Activated CD4-positive, alpha-beta T cell treated with anti-CD3 and anti-CD28 coated beads, Interleukin-2, amount 50 U/mL, for 4 hours (primary cell): Measurements from ENCODE around the gene DISC1.
"Not testable (repeated sequence)": the region's sequence is repeated elsewhere in the genome, so short reads cannot be mapped to it uniquely, and the experiment has no call there.

Source experiments
- DNase-seq, 2 experiments: peaks; one replicate each; pipeline ENCODE4 v3.0.0-alpha.2; 2020

Gene DISC1

GRCh38 chr1:231903586-231904081 is 277.0 kb downstream of the DISC1 start:
- DNase-seq, result no peak

- DNase-seq, result not testable (repeated sequence)
These were observed 280.7 kb downstream of the DISC1 start for GRCh38 chr1:231907310-231907709.

DNA sequence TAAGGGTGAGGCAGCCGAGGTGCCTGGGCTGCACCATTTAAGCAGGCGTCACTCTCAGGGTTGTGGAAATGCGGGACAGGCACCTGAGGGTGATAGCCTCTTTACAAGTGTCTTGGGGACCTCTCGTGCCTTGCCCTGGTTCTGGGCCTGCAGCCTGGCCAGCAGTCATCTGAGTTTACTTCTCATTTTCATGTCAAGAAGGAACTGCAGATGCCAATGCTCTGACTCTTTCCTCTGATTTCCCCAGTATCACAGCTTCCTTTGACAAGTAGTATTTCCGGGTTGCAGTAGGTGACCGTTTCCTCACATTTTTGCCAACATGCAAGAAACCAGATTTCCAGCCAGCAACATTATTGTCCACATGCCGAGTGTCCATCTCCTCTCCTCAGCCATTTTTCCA is 286.9 kb downstream of the DISC1 start:
- no peak for DNase-seq

- no peak for DNase-seq
These were observed 291.8 kb downstream of the DISC1 start for GRCh38 chr1:231918239-231919015.

DNA sequence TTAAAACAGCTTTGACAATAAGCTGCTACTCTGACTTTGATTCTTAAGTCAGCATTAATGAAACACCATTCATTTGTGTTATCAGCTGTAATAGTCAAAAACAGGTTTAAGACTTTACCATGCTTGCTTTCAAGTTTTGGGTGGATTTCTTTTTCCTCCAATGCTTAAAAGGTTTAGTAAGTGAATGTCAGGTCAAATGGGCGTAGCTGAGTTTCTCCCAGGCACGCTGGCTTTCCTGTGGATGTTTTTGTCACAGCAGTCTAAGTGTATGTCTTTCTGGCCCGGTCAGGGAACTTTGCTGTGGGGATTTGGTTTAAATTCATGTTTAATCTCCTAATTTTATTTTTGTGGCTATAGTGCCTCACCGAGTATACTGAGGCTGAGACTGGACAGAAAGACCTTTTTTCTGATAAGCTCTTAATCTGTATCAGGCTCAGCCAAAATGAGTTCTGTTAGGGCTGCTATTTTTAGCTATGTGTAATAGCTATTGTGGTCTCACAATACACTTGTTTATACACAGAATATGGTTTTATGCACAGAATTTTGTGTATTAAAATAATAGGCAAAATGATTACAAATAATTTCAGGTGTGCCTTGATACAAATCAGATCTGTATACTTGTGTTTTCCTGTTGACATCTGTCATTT is 292.8 kb downstream of the DISC1 start:
- no peak for DNase-seq

GRCh38 chr1:231919886-231920285 is 293.3 kb downstream of the DISC1 start:
- DNase-seq, result no peak

DNA sequence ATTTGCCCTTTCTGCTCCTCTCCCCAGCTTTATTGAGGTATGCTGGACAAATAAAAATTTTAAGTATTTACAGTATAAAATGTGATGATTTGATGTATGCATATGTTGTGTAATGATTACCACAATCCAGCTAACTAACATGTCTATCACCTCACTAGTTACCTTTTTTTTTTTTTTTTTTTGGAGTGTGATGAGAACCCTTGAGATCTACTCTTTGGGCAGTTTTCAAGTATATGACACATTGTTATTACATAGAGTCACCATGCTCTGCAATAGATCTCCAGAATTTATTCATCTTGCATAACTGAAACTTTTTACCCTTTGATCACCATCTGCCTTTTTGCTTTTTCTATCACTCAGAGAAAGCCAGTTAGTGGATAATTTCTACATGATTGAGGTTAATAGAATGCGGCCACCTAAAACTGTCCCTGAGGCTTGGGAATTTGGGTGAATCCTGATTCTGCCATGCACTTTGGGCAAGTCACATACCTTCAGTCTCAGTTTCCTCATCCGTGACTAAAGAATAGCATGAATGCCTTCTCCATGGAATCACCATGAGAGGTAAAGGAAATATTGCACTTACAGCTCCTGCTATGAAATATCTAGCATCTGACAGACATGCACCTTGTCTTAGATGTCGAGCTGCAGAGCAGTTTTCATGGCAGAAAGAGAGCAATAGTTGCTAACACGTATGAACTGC is 295.2 kb downstream of the DISC1 start:
- no peak for DNase-seq

DNA sequence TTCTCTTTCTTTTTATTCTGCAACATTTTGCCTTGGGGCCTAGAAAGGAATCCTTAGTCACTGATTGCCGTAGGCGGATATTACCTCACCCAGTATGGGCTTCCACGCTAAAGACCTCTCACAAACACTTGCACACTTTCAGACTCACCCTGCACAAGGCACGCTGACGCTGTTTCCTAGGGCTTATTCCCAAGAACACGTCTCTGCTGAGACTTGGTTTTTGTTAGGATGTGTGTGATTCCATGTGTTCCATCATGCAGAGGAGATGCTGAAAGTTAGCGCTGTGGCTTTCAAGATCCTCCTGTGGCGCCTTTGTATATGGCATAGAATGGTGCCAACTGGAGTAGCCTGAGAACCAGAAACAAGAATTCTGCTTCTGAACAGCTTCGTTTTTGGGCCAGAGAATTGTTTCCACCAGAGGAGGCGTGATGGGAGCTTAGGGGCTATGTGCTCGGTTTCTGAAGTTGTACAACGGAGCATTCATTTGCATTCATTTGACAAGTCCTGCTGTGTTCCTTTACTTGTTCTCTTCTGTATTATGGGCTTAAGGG is 297.0 kb downstream of the DISC1 start:
- no peak for DNase-seq

DNA sequence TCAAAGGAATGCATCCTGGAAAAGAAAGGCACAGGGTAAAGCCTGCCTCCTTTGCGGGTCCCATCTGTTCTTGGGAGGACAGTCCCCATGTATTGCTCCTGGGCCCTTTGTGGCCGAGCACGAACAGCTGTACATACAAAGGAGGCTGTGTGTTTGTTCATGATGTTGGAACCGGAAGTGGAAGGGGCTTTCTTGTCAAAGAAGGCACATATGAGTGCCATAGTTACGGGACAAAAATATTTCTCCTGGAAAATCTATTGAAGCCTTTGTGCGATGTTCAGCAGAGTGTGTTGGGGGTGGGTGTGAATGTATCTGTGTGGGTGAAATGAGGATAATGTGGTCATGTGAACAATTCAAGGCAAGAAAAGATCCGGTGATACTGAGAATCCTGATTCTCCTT is 297.6 kb downstream of the DISC1 start:
- no peak for DNase-seq

DNA sequence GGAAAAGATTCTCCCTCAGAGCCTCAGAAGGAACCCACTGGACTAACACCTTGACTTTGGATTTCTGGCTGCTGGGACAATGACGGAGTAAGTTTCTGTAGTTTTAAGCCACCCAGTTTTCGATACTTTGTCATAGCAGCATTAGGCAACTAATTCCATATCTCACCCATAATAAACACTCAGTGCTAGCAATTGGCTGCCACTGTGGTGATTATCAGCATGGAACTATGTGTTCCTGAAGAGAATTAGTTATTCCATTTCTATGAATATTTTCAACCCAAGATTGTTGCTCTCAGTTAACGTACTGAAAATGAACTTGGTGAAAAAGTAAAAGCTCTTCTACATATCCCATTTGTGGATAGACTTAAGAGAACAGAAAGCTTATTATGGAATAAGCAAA is 299.3 kb downstream of the DISC1 start:
- DNase-seq, result no peak

DNA sequence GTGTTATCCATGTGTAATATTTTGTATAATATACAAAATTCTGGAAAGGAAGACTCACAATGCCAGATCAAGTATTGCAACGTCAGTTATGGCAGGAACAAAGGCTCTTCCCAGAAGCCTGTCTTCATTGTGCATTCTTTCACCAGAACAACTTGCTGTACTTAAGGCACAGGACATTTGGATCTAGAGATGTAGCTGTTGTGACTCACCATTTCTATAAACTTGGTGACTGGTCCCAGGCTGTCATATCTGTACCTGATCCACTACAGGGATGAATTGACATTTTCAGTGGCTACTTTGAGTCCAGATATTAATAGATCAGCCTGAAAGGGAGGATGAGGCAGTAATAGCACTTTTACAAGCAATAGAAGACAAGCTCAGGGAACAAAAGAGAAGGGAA is 299.8 kb downstream of the DISC1 start:
- no peak for DNase-seq

GRCh38 chr1:231926933-231927332 is 300.3 kb downstream of the DISC1 start:
- DNase-seq, result no peak

DNA sequence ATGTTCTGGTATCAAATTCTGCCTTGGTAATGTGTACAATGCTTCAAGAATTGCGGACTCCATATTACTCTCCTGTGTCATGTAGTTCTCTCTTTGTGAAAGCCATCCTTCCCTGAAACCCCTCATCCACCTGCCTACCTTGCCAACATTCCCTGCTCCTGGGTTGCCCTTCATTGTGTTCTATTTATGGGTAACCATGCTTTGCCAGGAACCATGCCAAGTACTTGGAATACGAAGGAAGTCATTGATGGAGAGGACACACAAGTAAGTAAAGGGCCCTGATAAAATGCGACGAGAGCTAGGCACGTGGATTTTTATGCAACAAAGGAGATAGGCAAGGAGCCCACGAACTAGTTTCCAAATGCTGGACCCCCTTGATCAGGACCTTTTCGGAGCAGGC is 300.8 kb downstream of the DISC1 start:
- DNase-seq, result no peak

DNA sequence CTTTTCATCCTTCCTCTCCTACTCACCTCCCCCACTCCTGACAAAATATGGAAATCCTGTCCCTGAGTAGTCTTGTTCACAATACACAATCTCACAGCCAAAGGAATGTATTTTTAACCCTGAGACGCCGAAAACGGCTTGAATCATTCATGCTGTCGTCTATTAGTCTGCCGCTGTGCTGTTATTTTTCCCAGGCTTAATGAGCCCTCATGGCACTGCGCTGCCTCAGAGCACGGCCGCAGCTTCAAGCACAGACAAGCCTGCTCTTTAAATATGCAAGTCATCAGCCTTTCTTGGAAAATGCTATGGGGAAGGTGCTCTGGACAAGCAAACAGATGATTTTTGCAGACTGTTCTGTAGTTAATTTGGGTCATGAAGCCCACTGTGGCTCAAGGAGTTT is 302.7 kb downstream of the DISC1 start:
- no peak for DNase-seq

DNA sequence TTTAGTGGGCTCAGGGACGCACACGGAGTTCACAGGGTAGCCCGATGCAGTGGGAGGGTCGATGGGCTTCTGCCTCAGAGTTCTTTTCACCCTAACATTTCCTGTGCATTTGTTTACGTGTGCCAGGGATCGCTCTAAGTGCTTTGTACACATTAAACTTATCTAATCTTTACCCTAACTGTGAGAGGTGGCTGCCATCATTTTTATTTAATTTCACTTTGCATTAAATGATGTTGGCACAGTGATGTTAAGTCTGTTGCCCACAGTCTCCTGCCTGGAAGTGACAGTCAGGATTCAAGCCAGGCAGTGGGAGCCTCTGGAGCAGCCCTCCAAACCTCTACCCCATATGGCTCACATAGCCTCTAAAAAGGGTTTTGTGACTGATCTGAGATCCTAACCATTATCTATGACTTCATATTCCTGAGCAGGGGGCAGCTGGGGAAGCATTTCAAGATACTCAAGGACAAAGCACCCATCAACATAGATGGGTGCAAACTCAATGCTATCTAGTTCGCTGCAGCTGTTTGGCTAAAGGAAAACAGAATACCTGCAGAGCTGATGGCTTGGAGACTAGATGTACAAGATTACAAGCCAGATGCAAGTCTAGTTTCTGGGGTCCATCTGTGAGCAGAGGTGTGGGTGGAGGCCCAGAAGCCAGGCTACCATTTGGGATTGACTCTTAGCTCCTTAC is 303.8 kb downstream of the DISC1 start:
- DNase-seq, result no peak

DNA sequence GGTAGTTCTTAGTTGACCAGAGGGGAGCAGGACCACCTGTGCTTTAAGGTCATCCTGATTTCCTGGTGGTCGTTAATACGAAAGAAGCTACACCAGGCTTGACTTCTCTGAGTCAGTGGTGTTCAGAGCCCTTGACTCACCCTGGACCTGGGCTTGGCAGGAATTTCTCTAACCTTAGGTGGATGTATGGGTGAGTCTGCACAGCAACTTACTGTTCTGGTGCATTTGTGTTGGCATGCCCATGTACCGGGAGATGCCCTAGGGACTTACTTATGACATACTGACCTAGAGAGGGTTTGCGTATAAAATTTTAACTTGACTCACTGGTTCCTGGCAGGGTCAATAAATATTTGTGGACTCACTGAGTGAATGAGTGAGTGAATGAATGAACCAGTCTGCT is 304.6 kb downstream of the DISC1 start:
- DNase-seq, result no peak

DNA sequence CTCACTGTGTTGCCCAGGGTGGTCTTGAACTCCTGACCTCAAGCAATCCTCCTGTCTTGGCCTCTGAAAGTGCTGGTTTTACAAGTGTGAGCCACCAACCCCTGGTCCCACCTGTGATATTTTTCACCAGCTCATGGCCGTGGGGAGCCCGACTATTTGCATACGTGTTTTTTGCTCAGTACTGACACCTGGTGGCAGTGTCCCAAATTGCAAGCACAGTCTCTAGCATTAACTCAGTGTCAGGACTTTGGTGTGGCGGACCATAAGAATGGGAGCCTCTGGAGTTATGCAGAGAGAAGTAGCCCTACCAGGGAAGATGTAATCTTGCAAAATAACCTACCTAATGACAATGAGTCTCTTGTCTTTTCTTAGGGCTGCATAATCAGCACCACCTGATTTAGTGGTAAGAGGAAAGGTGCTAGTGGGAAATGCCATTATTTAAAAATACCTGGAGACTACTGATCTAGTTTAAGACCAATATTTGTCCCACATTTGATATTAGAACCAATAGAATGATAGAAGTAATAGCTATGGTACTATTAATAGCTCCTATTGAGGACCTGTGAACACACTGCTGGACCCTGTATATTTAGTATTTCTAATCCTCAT is 305.4 kb downstream of the DISC1 start:
- DNase-seq, result peak in 1 of 2 experiments; percentile 13

GRCh38 chr1:231933711-231934626 is 307.4 kb downstream of the DISC1 start:
- no peak for DNase-seq

- DNase-seq, result no peak
These were observed 308.2 kb downstream of the DISC1 start for GRCh38 chr1:231934797-231935196.

- no peak for DNase-seq
These were observed 309.3 kb downstream of the DISC1 start for GRCh38 chr1:231935856-231936255.
